ENCODE measurements around the gene OBSL1. TPM values are rescaled to one million over a fixed set of nuclear protein-coding genes. Genes with fewer than 3 reads are reported as not detected.

The OBSL1 gene
- polyA plus RNA-seq, 3 donors, result 0.09 TPM; not detected in 2

- H3K27me3 ChIP-seq (ENCODE audit: control insufficient read depth in 2 of 2, insufficient read depth in 2 of 2, low read length in 2 of 2), result peaks cover 23 to 43% of the 10 kb centered on the region in 2 donors
- peaks cover 38 to 53% (median 46%) of the 10 kb centered on the region in 3 donors for H3K27me3 Mint-ChIP-seq (ENCODE audit: low read depth in 3 of 3)
- TF ChIP-seq CTCF (IDR thresholded peaks at IDR 0.05), result no peak
- peaks cover 0 to 15% of the 10 kb centered on the region in 2 donors for H3K4me1 ChIP-seq (ENCODE audit: control insufficient read depth in 1 of 2, insufficient read depth in 2 of 2, low read length in 2 of 2)
- 26% methylated on average over 95 of the region's 95 CpGs for WGBS (ENCODE audit: insufficient coverage)
- H3K4me2 ChIP-seq (replicated peaks; ENCODE audit: extremely low read depth, low read length, poor library complexity, severe bottlenecking), result peak overlapping the region; percentile 76
- intact Hi-C loops (cut with micrococcal nuclease), result no loop called here
- H3K4me1 Mint-ChIP-seq, result peaks cover 5% of the 10 kb centered on the region
- no peak for DNase-seq
- H3K79me2 ChIP-seq (ENCODE audit: insufficient read depth, low read length), result no peaks in the 10 kb centered on the region
- no peaks in the 10 kb centered on the region for H4K20me1 ChIP-seq (ENCODE audit: insufficient read depth, low read length)
- H3K36me3 ChIP-seq (replicated peaks in 1 of 2; ENCODE audit: control insufficient read depth in 1 of 2, insufficient read depth in 2 of 2, low read length in 2 of 2), result no peaks in the 10 kb centered on the region
- H3K27ac ChIP-seq (ENCODE audit: low read depth in 1 of 2, low read length in 2 of 2), result no peak overlapping the region
- peaks cover 0 to 7% of the 10 kb centered on the region in 2 donors for H3K36me3 Mint-ChIP-seq
- peak overlapping the region; percentile 56 for H2AFZ ChIP-seq (ENCODE audit: insufficient read depth, low read depth, low read length, poor library complexity, severe bottlenecking)
- peaks cover 0 to 7% (median 0%) of the 10 kb centered on the region in 7 donors for H3K9me3 Mint-ChIP-seq
- peak overlapping the region in 1 of 3 experiments; percentile 57 for H3K4me3 ChIP-seq (replicated peaks in 1 of 3; ENCODE audit: low read depth in 2 of 3, low read length in 3 of 3)
- H3K9ac ChIP-seq (ENCODE audit: insufficient read depth, low read length, poor library complexity, severe bottlenecking), result no peak overlapping the region
- no peak overlapping the region for H3K27ac Mint-ChIP-seq
- H3K9me3 ChIP-seq (replicated peaks in 1 of 2; ENCODE audit: control insufficient read depth in 1 of 2, insufficient read depth in 1 of 2, low read length in 2 of 2), result no peaks in the 10 kb centered on the region
- peak overlapping the region; percentile 60 to 81 for H3K4me3 Mint-ChIP-seq
Measured at GRCh38 chr2:219570194-219570923, 980 bp downstream of the OBSL1 start.

- peaks cover 23 to 43% of the 10 kb centered on the region in 2 donors for H3K27me3 ChIP-seq (ENCODE audit: control insufficient read depth in 2 of 2, insufficient read depth in 2 of 2, low read length in 2 of 2)
- H4K20me1 ChIP-seq (ENCODE audit: insufficient read depth, low read length), result no peaks in the 10 kb centered on the region
- H3K4me3 Mint-ChIP-seq, result peak overlapping the region in 1 of 2 donors; percentile 81
- H3K79me2 ChIP-seq (ENCODE audit: insufficient read depth, low read length), result no peaks in the 10 kb centered on the region
- H3K27me3 Mint-ChIP-seq (ENCODE audit: low read depth in 3 of 3), result peaks cover 38 to 53% (median 46%) of the 10 kb centered on the region in 3 donors
- H3K4me1 ChIP-seq (ENCODE audit: control insufficient read depth in 1 of 2, insufficient read depth in 2 of 2, low read length in 2 of 2), result peaks cover 0 to 15% of the 10 kb centered on the region in 2 donors
- no peak overlapping the region for H3K27ac ChIP-seq (ENCODE audit: low read depth in 1 of 2, low read length in 2 of 2)
- intact Hi-C loops (cut with micrococcal nuclease), result no loop called here
- H3K4me2 ChIP-seq (replicated peaks; ENCODE audit: extremely low read depth, low read length, poor library complexity, severe bottlenecking), result no peak overlapping the region
- H3K9me3 Mint-ChIP-seq, result peaks cover 0 to 7% (median 0%) of the 10 kb centered on the region in 7 donors
- H3K36me3 Mint-ChIP-seq, result peaks cover 0 to 7% of the 10 kb centered on the region in 2 donors
- DNase-seq, result no peak
- no peak overlapping the region for H3K9ac ChIP-seq (ENCODE audit: insufficient read depth, low read length, poor library complexity, severe bottlenecking)
- H3K4me3 ChIP-seq (replicated peaks in 1 of 3; ENCODE audit: low read depth in 2 of 3, low read length in 3 of 3), result no peak overlapping the region
- no peak overlapping the region for H2AFZ ChIP-seq (ENCODE audit: insufficient read depth, low read depth, low read length, poor library complexity, severe bottlenecking)
- H3K36me3 ChIP-seq (replicated peaks in 1 of 2; ENCODE audit: control insufficient read depth in 1 of 2, insufficient read depth in 2 of 2, low read length in 2 of 2), result no peaks in the 10 kb centered on the region
- peaks cover 4% of the 10 kb centered on the region for H3K4me1 Mint-ChIP-seq
- no peak for TF ChIP-seq CTCF (IDR thresholded peaks at IDR 0.05)
- H3K27ac Mint-ChIP-seq, result peak overlapping the region in 1 of 7 donors; percentile 18
- WGBS (ENCODE audit: insufficient coverage), result 91% methylated on average over 4 of the region's 6 CpGs
- no peaks in the 10 kb centered on the region for H3K9me3 ChIP-seq (replicated peaks in 1 of 2; ENCODE audit: control insufficient read depth in 1 of 2, insufficient read depth in 1 of 2, low read length in 2 of 2)
Measured at GRCh38 chr2:219569635-219570034, 1.7 kb downstream of the OBSL1 start.

Data from CD14-positive monocyte (primary cell).